HL-60 (cell line): ENCODE results near the gene P2RX5.

Experiments
- DNase-seq, 2 experiments: peaks; one replicate each; pipeline ENCODE4 v3.0.0-alpha.2; 2010 to 2020; ENCODE audit warnings: low read depth in 1 of 2, low spot score in 1 of 2
- H3K27ac ChIP-seq: fragments of 250-450 bp; sonication (Bioruptor Pico); replicated peaks from 2 replicates; pipeline ENCODE4 v1.5.1; 2020; ENCODE audit warnings: mild to moderate bottlenecking, moderate library complexity
- H3K27me3 ChIP-seq: fragments of 250-450 bp; sonication (Bioruptor Pico); 2 replicates; pipeline ENCODE4 v1.5.1; 2021; ENCODE audit warnings: mild to moderate bottlenecking, moderate library complexity; ENCODE audit not compliant: insufficient read depth, poor library complexity, severe bottlenecking
- H3K4me3 ChIP-seq: replicated peaks from 2 replicates; pipeline ENCODE4 v1.5.1; 2011; ENCODE audit warnings: mild to moderate bottlenecking, control low read depth, low read length; ENCODE audit not compliant: insufficient read depth
- CTCF ChIP-seq: IDR thresholded peaks from one replicate; pipeline ENCODE4 v1.5.1; 2011; ENCODE audit warnings: low read length, control low read depth, inconsistent platforms; ENCODE audit not compliant: insufficient read depth
- GABPA ChIP-seq: IDR thresholded peaks from 2 replicates; pipeline ENCODE4 v1.6.1; 2012; ENCODE audit warnings: low read depth
- POLR2AphosphoS5 ChIP-seq: IDR thresholded peaks from 2 replicates; pipeline ENCODE4 v1.6.1; 2012; ENCODE audit warnings: low read depth
- REST ChIP-seq: IDR thresholded peaks from 2 replicates; pipeline ENCODE4 v1.6.1; 2012; ENCODE audit warnings: low read depth; ENCODE audit not compliant: insufficient replicate concordance
- SPI1 ChIP-seq: IDR thresholded peaks from 2 replicates; pipeline ENCODE4 v1.6.1; 2012; ENCODE audit warnings: low read depth, mild to moderate bottlenecking, borderline replicate concordance

The P2RX5 gene

GRCh38 chr17:3692346-3692745 is 3.6 kb downstream of the P2RX5 start:
- no peak for TF ChIP-seq CTCF
- no peak for TF ChIP-seq REST
- TF ChIP-seq SPI1: no peak
- TF ChIP-seq POLR2AphosphoS5: no peak
- no peak for TF ChIP-seq GABPA
- Histone ChIP-seq H3K4me3 (no peak overlapping the region), H3K27me3 (no peaks in the 10 kb centered on the region), H3K27ac (no peak overlapping the region)
- no peak for DNase-seq

- TF ChIP-seq CTCF: no peak
- no peak for DNase-seq
- Histone ChIP-seq H3K27me3 (no peaks in the 10 kb centered on the region), H3K27ac (no peak overlapping the region), H3K4me3 (no peak overlapping the region)
Measured at GRCh38 chr17:3691617-3692067, 4.3 kb downstream of the P2RX5 start.

- no peak for DNase-seq
- no peak for TF ChIP-seq GABPA
- no peak for TF ChIP-seq REST
- TF ChIP-seq POLR2AphosphoS5: no peak
- no peak for TF ChIP-seq SPI1
- no peak for TF ChIP-seq CTCF
- H3K27ac ChIP-seq: no peak overlapping the region
- H3K27me3 ChIP-seq: no peaks in the 10 kb centered on the region
- H3K4me3 ChIP-seq: no peak overlapping the region
Measured at GRCh38 chr17:3690094-3690715, 5.8 kb downstream of the P2RX5 start.
